GM18499 (cell line): ENCODE measurements around the gene USP32.
"Not testable (repeated sequence)": the region's sequence is repeated elsewhere in the genome, so short reads cannot be mapped to it uniquely, and the experiment has no call there.

Experiments used
- ATAC-seq: cut with Tn5 transposase; IDR thresholded peaks from one replicate; pipeline ENCODE4 v1.9.1; 2021; ENCODE audit warnings: moderate number of reproducible peaks; ENCODE audit not compliant: insufficient read depth, unreplicated experiment

The USP32 gene

GRCh38 chr17:60342492-60342891, 49.4 kb downstream of the USP32 start:
- ATAC-seq: not testable (repeated sequence)

- ATAC-seq: no peak
Observed at GRCh38 chr17:60335289-60335688, 56.6 kb downstream of the USP32 start.

GRCh38 chr17:60333628-60334031, 58.3 kb downstream of the USP32 start:
- ATAC-seq: no peak

- ATAC-seq: not testable (repeated sequence)
Observed at GRCh38 chr17:60333072-60333471, 58.9 kb downstream of the USP32 start.

- ATAC-seq: no peak
Observed at GRCh38 chr17:60332574-60332973, 59.4 kb downstream of the USP32 start.

- ATAC-seq: no peak
Observed at GRCh38 chr17:60330731-60331130, 61.2 kb downstream of the USP32 start.

- ATAC-seq: no peak
Observed at GRCh38 chr17:60328679-60329078, 63.3 kb downstream of the USP32 start.

GRCh38 chr17:60327901-60328273, 64.0 kb downstream of the USP32 start:
- ATAC-seq: no peak

GRCh38 chr17:60327134-60327900, 64.6 kb downstream of the USP32 start:
- no peak for ATAC-seq

- ATAC-seq: no peak
Observed at GRCh38 chr17:60326702-60327101, 65.2 kb downstream of the USP32 start.

GRCh38 chr17:60325730-60326524, 66.0 kb downstream of the USP32 start:
- no peak for ATAC-seq

- ATAC-seq: no peak
Observed at GRCh38 chr17:60323754-60324153, 68.2 kb downstream of the USP32 start.

- ATAC-seq: no peak
Observed at GRCh38 chr17:60322056-60322387, 69.9 kb downstream of the USP32 start.

- no peak for ATAC-seq
Observed at GRCh38 chr17:60321336-60322055, 70.4 kb downstream of the USP32 start.

- no peak for ATAC-seq
Observed at GRCh38 chr17:60318830-60319229, 73.1 kb downstream of the USP32 start.

- ATAC-seq: no peak
Observed at GRCh38 chr17:60318326-60318725, 73.6 kb downstream of the USP32 start.

GRCh38 chr17:60315650-60316049, 76.3 kb downstream of the USP32 start:
- ATAC-seq: no peak

GRCh38 chr17:60314900-60315299, 77.0 kb downstream of the USP32 start:
- not testable (repeated sequence) for ATAC-seq

- no peak for ATAC-seq
Observed at GRCh38 chr17:60314423-60314822, 77.5 kb downstream of the USP32 start.

GRCh38 chr17:60311936-60312335, 80.0 kb downstream of the USP32 start:
- ATAC-seq: no peak

- no peak for ATAC-seq
Observed at GRCh38 chr17:60311186-60311585, 80.7 kb downstream of the USP32 start.
